GM18517 (cell line): ENCODE data around the gene MRPS25.

Experiments used
- ATAC-seq: cut with Tn5 transposase; IDR thresholded peaks from one replicate; pipeline ENCODE4 v1.9.1; 2021; ENCODE audit warnings: mild to moderate bottlenecking, moderate library complexity; ENCODE audit not compliant: unreplicated experiment

The MRPS25 gene

DNA sequence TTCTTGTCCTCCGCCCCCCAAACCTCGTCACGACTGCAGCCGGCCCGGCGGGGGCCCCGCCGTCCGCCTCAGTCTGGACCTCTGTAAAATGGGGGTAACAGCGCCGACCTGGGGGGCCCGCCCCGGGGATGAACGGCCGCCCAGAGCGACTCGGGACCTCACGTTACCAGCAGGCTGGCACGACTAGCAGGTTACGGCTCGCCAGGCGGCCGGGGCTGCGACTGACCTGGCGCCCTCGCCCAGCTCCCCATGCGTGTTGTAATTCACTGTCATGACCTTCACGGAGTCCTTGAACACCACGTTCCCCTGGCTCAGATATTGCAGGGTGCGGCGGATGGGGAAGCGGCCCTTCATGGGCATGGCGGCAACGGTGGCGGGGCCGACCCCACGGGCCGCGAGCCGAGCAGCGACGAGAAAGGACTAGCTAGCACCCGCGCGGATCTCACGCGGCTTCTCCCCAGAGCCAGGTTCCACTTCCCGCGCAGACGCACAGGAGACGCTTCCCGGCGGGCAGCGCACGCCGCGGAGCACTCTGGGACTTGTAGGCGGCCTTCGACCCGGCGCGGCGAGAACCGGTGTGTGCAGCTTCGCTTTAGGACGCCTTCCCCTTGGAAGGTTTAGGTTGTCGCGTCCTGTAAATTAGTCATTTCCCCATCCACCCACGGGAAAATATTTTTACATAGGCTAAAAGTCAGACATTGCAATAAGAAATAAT, at the start of gene MRPS25:
Gene MRPS25 (minus strand): TSS at position 481 of the 715 bp plus-strand sequence. CDS start 121 bp downstream, at position 360.
- ATAC-seq, result peak; percentile 89

DNA sequence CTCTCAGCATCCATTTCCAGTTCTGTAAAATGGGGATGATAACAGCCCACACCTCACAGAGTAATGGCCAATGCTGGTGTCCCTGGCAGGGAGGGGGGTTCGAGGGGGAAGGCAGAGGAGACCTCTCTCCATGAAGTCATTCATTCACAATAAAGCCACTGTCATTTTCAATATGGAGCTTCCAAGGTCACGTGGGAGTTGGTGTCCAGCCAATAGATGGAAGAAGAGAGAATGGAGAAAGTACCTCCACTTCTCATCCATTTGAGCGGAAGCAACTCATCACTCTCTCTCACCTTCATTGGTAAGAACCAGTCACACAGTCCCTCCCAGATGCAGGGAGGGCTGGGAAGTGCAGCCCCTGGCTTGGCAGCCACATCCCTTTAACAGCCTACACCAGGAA, 48.8 kb upstream of the MRPS25 start:
- ATAC-seq, result no peak

- ATAC-seq, result no peak
Observed at GRCh38 chr3:15113471-15113870, 48.4 kb upstream of the MRPS25 start.

DNA sequence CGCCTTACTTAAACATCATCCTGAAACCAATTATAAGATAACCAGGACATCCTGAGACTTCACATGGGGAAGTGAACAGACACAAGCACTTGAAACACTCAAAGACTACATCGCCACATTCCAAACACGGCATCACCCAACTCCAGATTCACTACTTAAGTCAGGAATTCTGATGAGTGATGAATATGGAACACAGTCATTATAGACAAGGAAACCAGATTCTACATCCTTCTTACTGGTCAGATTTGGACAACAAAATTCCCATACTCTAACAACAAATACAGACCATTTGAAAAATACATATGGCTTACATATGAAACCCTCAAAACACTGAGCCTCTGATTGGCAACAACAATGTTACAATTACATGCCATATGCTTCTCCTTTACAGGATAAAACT, 46.9 kb upstream of the MRPS25 start:
- no peak for ATAC-seq

- no peak for ATAC-seq
Observed at GRCh38 chr3:15110206-15110605, 45.1 kb upstream of the MRPS25 start.

GRCh38 chr3:15108869-15109268, 43.8 kb upstream of the MRPS25 start:
- ATAC-seq, result no peak

- no peak for ATAC-seq
Observed at GRCh38 chr3:15108082-15108545, 43.0 kb upstream of the MRPS25 start.

DNA sequence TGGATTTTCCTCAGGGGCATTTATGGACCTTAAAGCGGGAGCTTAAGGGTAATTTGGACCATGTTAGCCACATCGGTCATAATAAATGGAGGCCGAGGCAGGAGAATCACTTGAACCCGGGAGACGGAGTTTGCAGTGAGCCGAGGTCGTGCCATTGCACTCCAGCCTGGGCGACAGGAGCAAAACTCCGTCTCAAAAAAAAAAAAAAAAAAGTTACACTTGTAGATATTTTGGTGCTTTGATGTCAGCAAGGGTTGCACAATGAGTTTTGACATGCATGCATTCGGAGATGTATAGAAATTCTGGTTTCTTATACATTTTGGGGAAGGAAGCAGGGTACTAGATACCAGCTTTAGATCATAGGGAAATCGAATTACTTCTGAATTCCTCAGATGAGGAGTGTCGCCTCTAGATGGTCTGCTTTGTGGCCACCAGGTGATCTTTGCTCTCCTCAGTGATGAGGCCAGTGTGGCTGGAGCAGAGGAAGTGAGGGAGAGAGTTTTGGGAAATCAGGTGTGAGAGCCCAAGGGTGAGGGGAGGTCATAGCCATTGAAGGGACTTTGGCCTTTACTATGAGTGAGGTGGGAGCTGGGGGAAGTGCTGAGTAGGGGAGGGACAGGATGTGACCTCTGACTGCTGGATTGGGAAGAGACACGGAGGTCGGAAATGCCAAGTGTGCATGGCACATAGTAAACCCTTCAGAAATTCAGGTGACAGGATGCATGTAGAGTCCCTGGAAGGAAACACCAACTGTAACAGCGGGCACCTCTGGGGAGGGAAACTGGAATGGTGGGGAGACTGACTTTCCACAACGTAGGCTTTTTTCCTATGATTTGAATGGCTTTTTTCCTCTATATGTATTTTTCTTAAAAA, 42.2 kb upstream of the MRPS25 start:
- ATAC-seq, result no peak

GRCh38 chr3:15102836-15103235, 37.7 kb upstream of the MRPS25 start:
- no peak for ATAC-seq

DNA sequence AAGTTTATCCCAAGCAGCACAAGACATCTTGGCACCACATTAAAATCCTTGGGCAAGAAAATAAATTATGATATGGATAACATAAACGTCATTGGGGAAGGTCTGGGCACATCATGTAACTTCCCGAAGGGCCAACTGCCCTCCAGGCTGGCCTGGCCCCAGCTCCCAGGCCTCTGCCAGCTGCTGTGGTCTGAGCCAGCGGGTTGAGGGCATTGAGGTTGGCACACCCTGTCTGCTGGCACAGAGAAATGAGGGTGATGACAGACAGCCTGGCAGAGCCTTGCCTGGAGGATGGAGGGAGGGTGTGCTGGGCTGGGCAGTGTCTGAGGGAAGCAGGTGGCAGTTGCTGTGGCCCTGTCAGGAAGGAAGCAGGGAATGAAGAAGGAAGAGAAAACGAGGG, 37.1 kb upstream of the MRPS25 start:
- no peak for ATAC-seq

GRCh38 chr3:15099364-15100098, 34.4 kb upstream of the MRPS25 start:
- ATAC-seq, result peak; percentile 21

DNA sequence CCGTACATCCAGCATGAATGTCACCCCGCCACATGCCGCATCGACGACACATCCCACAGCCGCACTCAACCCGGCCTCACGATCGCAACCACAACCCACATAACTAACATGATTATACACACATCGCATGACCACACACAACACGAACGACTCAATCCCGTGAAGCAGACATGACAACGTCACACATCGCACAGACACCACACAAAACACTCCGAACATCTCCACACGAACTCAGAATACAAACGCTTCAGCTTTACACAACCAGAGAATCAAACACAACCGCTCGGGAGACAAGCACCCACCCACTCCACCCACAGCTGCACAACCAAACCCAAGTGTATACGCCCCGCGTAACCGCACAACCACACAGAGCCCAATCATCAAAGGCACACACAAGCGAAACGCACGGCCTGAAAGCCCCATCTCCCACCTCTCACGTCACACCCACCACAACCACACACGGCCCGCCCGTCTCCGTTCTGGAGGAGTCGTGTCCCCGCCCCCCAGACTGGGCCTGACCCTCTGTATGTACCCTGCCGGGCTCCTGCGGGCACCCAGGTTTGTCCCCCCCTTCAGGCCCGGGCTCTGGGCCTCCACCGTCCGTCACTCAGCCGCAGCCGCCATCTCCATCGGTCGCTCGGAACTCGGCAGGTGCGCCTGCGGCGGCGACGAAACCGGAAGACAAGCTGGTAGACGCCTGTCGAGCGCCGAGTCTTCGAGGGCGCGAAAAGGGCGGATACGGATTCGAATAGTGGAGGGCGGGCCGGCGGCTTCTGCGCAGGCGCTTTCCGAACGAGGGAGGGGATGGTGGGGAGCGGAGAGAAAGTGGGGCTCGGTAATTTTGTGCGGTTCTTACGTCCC, 33.6 kb upstream of the MRPS25 start, which contains the start of gene RBSN:
Gene RBSN (minus strand): TSS at position 646 of the 861 bp plus-strand sequence. CDS start 3,028 bp downstream, outside the sequence.
- ATAC-seq, result peak; percentile 80

DNA sequence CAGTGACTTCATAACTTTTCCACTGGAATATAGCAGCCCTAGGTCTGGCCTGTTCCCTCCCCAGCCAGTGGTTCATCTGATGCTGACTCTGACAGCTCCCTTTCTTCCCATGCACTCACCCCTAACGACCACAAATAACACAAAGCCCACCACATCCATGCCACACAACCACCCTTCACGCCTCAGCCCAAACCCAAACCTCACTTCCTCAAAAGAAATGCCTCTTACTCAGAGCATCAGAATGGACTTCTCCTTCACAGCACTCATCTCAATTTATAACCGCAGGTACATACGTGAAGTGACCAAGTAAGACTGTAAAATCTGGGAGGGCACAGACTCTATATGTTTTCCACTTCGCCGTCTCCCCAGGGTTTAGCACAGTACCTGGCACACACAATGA, 32.8 kb upstream of the MRPS25 start:
- ATAC-seq, result no peak

GRCh38 chr3:15096046-15096445, 30.9 kb upstream of the MRPS25 start:
- ATAC-seq, result no peak

- no peak for ATAC-seq
Observed at GRCh38 chr3:15094187-15094875, 29.2 kb upstream of the MRPS25 start.

- no peak for ATAC-seq
Observed at GRCh38 chr3:15092686-15093085, 27.6 kb upstream of the MRPS25 start.

GRCh38 chr3:15091575-15091974, 26.5 kb upstream of the MRPS25 start:
- ATAC-seq, result no peak

DNA sequence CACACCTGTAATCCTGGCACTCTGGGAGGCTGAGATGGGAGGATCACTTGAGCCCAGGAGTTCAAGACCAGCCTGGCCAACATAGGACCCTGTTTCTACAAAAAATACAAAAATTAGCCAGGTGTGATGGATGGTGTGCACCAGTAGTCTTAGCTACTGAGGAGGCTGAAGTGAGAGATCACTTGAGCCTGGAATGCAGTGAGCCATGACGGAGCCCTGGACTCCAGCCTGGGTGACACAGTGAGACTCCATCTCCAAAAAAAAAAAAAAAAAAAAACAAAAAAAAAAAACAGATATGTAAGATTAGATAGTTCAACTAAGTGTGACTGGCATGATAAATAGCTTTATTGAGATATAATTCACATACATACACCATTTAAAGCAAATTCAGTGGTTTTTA, 24.1 kb upstream of the MRPS25 start:
- ATAC-seq, result no peak

DNA sequence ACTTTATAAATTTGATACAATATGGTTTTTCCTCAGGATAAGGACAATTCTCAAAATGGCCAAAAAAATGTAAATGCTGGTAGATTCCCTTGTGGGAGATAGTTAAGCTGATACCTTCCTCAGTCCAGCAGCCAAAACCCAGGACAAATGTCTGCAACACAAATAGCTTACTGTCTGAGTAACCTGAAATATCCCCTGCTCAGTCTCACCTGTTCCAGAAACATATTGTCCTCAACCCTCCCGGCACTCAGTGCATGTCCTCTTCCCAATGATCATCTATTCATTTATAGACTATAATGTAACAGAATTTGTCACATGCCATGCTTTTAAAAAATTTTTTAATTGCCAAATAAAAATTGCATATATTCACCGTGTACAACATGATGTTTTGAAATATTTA, 21.6 kb upstream of the MRPS25 start:
- no peak for ATAC-seq

DNA sequence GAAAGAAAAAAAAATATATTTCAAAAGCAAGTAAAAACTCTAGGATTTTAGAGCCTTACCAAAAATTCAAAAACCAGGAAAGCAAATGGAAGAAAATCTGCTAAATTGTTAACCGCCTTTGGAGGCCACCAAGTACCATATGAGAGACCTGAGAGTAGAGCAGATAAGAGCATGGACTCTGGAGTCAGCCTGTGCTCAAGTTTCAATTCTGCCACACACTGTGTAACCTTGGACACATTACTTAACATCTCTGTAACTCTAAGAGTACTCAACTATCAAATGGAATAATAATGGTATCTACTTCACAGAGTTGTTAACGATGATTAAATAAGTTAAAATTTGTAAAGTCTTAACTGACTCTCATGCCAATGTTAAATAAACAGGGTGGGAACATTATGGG, 21.1 kb upstream of the MRPS25 start:
- no peak for ATAC-seq
